ENCODE results near the gene TBC1D22A. TPM values are rescaled to one million over a fixed set of nuclear protein-coding genes. Genes with fewer than 3 reads are reported as not detected.

Gene TBC1D22A
- total and polyA plus RNA-seq, 2 experiments from 2014 or later: 9.6 to 13.3 TPM

- TF ChIP-seq CTCF (conservative IDR thresholded peaks at IDR 0.05; ENCODE audit: low read depth in 2 of 2): no peak
- TF ChIP-seq NANOG (IDR thresholded peaks at IDR 0.05; ENCODE audit: borderline replicate concordance): no peak
- TF ChIP-seq CREB1 (CRISPR knock-in tag; IDR thresholded peaks at IDR 0.05; ENCODE audit: low read depth): no peak
- no peak for TF ChIP-seq JUNB (IDR thresholded peaks at IDR 0.05; ENCODE audit: unreplicated experiment)
- TF ChIP-seq POLR2AphosphoS5 (IDR thresholded peaks at IDR 0.05; ENCODE audit: low read depth): no peak
- TF ChIP-seq EZH2 (IDR thresholded peaks at IDR 0.05; ENCODE audit: low read depth, unreplicated experiment): no peak
- no peak for TF ChIP-seq STAT1 (IDR thresholded peaks at IDR 0.05; ENCODE audit: unreplicated experiment)
- no peak for TF ChIP-seq ZNF331 (CRISPR knock-in tag; IDR thresholded peaks at IDR 0.05; ENCODE audit: low read depth)
- TF ChIP-seq EZH2phosphoT487 (IDR thresholded peaks at IDR 0.05; ENCODE audit: unreplicated experiment): no peak
- no peak for TF ChIP-seq ZNF114 (CRISPR knock-in tag; IDR thresholded peaks at IDR 0.05)
These were observed 195.1 kb downstream of the TBC1D22A start (continued) for GRCh38 chr22:46957521-46957920.

DNA sequence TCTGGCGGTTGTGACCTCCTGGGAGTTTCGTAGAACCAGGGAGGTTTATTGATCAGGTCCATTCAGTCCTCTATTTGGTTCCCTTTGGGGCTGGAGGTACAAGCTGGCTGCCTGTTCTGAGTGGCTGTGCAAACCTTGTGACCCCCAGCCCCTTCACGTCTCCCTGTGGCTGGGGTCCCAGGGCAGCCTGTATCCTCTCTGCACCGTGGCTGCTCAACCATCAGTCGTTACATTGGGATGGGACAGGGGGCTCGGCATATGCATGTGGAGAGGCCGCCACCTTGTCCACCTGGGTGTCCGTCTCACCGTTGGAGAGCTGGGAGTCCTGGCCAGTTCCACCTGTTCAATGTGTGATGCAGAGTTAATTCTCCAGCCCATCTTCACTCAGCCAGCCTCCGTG lies 195.7 kb downstream of the TBC1D22A start:
- Histone ChIP-seq H3F3A (replicated peaks; ENCODE audit: low read depth) (no peaks in the 10 kb centered on the region), H3K79me2 (replicated peaks; ENCODE audit: insufficient read depth) (no peaks in the 10 kb centered on the region), H2AFZ (no peak overlapping the region), H3K27ac (ENCODE audit: low read depth) (no peak overlapping the region), H3K4me2 (no peak overlapping the region), H3K9me2 (ENCODE audit: insufficient read depth) (no peaks in the 10 kb centered on the region), H4K20me1 (replicated peaks; ENCODE audit: insufficient read depth) (no peaks in the 10 kb centered on the region; the same call in 1 of the 2 replicates), H3K4me3 (no peak overlapping the region), H3K4me1 (ENCODE audit: insufficient read depth) (0 out of 2 replicates have a peak, but pooled peaks cover 6% of the 10 kb centered on the region), H3K36me3 (ENCODE audit: insufficient read depth) (no peaks in the 10 kb centered on the region), H3K27me3 (ENCODE audit: insufficient read depth) (no peaks in the 10 kb centered on the region)
- no peak for DNase-seq (ENCODE audit: low spot score)
- Mint-ChIP-seq H3K27ac (peak overlapping the region; percentile 21), H3K36me3 (ENCODE audit: low read depth) (no peaks in the 10 kb centered on the region), H3K9me3 (no peaks in the 10 kb centered on the region), H3K27me3 (ENCODE audit: insufficient read depth, low read depth, poor library complexity) (peaks cover 4% of the 10 kb centered on the region), H3K4me1 (peaks cover 34% of the 10 kb centered on the region), H3K4me3 (no peak overlapping the region)
- ATAC-seq: no peak; the same call in 2 of the 3 replicates
- TF ChIP-seq POLR2AphosphoS5 (IDR thresholded peaks at IDR 0.05; ENCODE audit: low read depth): no peak

DNA sequence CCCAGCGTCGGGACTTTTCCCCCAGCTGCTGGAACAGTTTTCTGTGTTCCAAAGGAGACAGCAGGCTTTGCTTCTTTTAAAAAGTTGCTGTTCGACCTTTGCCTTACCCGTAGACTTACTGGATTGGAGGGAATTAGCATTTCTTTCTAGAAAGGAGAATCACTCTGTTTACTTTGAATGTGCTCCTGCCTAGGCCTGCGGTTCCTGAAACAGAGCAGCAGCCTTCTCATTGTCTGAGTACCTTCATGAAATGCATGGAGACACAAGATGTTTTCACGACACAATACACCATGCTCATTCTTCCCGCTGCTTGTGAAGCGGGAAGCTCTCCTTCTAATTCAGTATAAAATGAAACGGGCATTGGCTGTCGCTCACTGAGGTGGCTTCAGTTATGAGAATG lies 196.2 kb downstream of the TBC1D22A start:
- H3K36me3 Mint-ChIP-seq (ENCODE audit: low read depth): no peaks in the 10 kb centered on the region
- Histone ChIP-seq H3K4me3 (no peak overlapping the region), H3K36me3 (ENCODE audit: insufficient read depth) (no peaks in the 10 kb centered on the region), H2AFZ (no peak overlapping the region), H3K27me3 (ENCODE audit: insufficient read depth) (no peaks in the 10 kb centered on the region), H3K4me2 (no peak overlapping the region), H3K9me2 (ENCODE audit: insufficient read depth) (no peaks in the 10 kb centered on the region), H3F3A (replicated peaks; ENCODE audit: low read depth) (no peaks in the 10 kb centered on the region), H4K20me1 (replicated peaks; ENCODE audit: insufficient read depth) (no peaks in the 10 kb centered on the region), H3K4me1 (ENCODE audit: insufficient read depth) (0 out of 2 replicates have a peak, but pooled peaks cover 6% of the 10 kb centered on the region), H3K79me2 (replicated peaks; ENCODE audit: insufficient read depth) (no peaks in the 10 kb centered on the region), H3K27ac (ENCODE audit: low read depth) (0 out of 2 replicates have a peak overlapping the region, but pooled peaks have one; percentile 60)
- H3K4me1 Mint-ChIP-seq: peaks cover 32% of the 10 kb centered on the region
- no peak for DNase-seq (ENCODE audit: low spot score)
- H3K4me3 Mint-ChIP-seq: no peak overlapping the region
- no peaks in the 10 kb centered on the region for H3K9me3 Mint-ChIP-seq
- ATAC-seq: peak; percentile 56
- peak overlapping the region; percentile 60 for H3K27ac Mint-ChIP-seq
- peaks cover 4% of the 10 kb centered on the region for H3K27me3 Mint-ChIP-seq (ENCODE audit: insufficient read depth, low read depth, poor library complexity)
- TF ChIP-seq JUNB (IDR thresholded peaks at IDR 0.05; ENCODE audit: unreplicated experiment): no peak
- TF ChIP-seq CTCF (conservative IDR thresholded peaks at IDR 0.05; ENCODE audit: low read depth in 2 of 2): no peak
- TF ChIP-seq ZNF462 (CRISPR knock-in tag; IDR thresholded peaks at IDR 0.05): no peak
